HepG2 (cell line): ENCODE data around the gene SIN3A. TPM values are rescaled to one million over a fixed set of nuclear protein-coding genes. Genes with fewer than 3 reads are reported as not detected.

Experiments
- ARNTL ChIP-seq: sonication (generic); formaldehyde crosslinking; IDR thresholded peaks from 2 replicates; pipeline ENCODE4 v1.4.0; 2020; ENCODE audit warnings: mild to moderate bottlenecking, missing genetic modification reagents
- CHD2 ChIP-seq: IDR thresholded peaks from 2 replicates; pipeline ENCODE4 v1.6.1; 2011; ENCODE audit warnings: low read depth, low read length, improper control_type of control experiment
- KDM2A ChIP-seq: sonication (generic); formaldehyde crosslinking; IDR thresholded peaks from 2 replicates; pipeline ENCODE4 v1.4.0; 2020; ENCODE audit warnings: low read depth, missing genetic modification reagents, borderline replicate concordance
- PHF21A ChIP-seq: sonication (generic); formaldehyde crosslinking; IDR thresholded peaks from 2 replicates; pipeline ENCODE4 v1.5.0; 2020; ENCODE audit warnings: mild to moderate bottlenecking, missing genetic modification reagents
- POLR2AphosphoS2 ChIP-seq: IDR thresholded peaks from 2 replicates; pipeline ENCODE4 v1.6.1; 2011; ENCODE audit warnings: low read depth, low read length, improper control_type of control experiment
- SIX4 ChIP-seq: sonication (generic); formaldehyde crosslinking; IDR thresholded peaks from 2 replicates; pipeline ENCODE4 v1.4.0; 2020; ENCODE audit warnings: missing genetic modification reagents
- ZC3H4 ChIP-seq: sonication (generic); formaldehyde crosslinking; IDR thresholded peaks from 2 replicates; pipeline ENCODE4 v1.4.0; 2020; ENCODE audit warnings: missing genetic modification reagents, borderline replicate concordance
- ZFP37 ChIP-seq: sonication (generic); formaldehyde crosslinking; IDR thresholded peaks from 2 replicates; pipeline ENCODE4 v1.4.0; 2020; ENCODE audit warnings: missing genetic modification reagents, borderline replicate concordance
- ZKSCAN5 ChIP-seq: sonication (generic); formaldehyde crosslinking; IDR thresholded peaks from 2 replicates; pipeline ENCODE4 v1.5.1; 2020; ENCODE audit warnings: mild to moderate bottlenecking, missing genetic modification reagents
- ZNF17 ChIP-seq: sonication (generic); formaldehyde crosslinking; IDR thresholded peaks from 2 replicates; pipeline ENCODE4 v1.5.0; 2020; ENCODE audit warnings: mild to moderate bottlenecking, missing genetic modification reagents
- ZNF224 ChIP-seq: sonication (generic); formaldehyde crosslinking; IDR thresholded peaks from 2 replicates; pipeline ENCODE4 v1.5.0; 2020; ENCODE audit warnings: mild to moderate bottlenecking, missing genetic modification reagents
- ZNF790 ChIP-seq: sonication (generic); formaldehyde crosslinking; IDR thresholded peaks from 2 replicates; pipeline ENCODE4 v1.8.0; 2022; ENCODE audit warnings: missing genetic modification reagents, mild to moderate bottlenecking, borderline replicate concordance
- ZSCAN5A ChIP-seq: sonication (generic); formaldehyde crosslinking; IDR thresholded peaks from 2 replicates; pipeline ENCODE4 v1.8.0; 2022; ENCODE audit warnings: mild to moderate bottlenecking, missing genetic modification reagents, borderline replicate concordance
- polyA plus RNA-seq, 8 experiments: library from polyadenylated mRNA; depleted of rRNA in 3 of 8; stranded (reverse) in 7 of 8; unstranded in 1 of 8; fragments of >200 nt; fragmentation: Illumina TruSeq in 4 of 8; extraction: Trizol in 4 of 8; gene quantifications; 2 replicates each; pipeline versions ENCODE4 v1.2.1 to v1.2.3, GENCODE V29; 2011 to 2016; ENCODE audit warnings: low read depth in 4 of 8, missing spikeins in 1 of 8, mixed read lengths in 1 of 8; ENCODE audit not compliant: insufficient read depth in 1 of 8
- total RNA-seq, 5 experiments: library from RNA; depleted of rRNA; stranded (reverse); fragments of >200 nt; fragmentation: Illumina TruSeq; extraction: Trizol; gene quantifications; 2 replicates each; pipeline ENCODE4 v1.2.3, GENCODE V29; 2016; ENCODE audit warnings: low read depth in 1 of 5
- TF ChIP-seq, protein P1 (sequence below): sonication (generic); formaldehyde crosslinking; IDR thresholded peaks from 2 replicates; pipeline ENCODE4 v1.4.0; 2020; ENCODE audit warnings: mild to moderate bottlenecking, missing genetic modification reagents, borderline replicate concordance
- TF ChIP-seq, protein P2 (sequence below), 2 experiments: fragments of 450-650 bp in 1 of 2; sonication (generic) in 1 of 2; formaldehyde crosslinking in 1 of 2; IDR thresholded peaks; 2 replicates each; pipeline versions ENCODE4 v1.6.1 to v1.8.0; 2016 to 2022; ENCODE audit warnings: antibody characterized with exemption in 1 of 2, mild to moderate bottlenecking in 1 of 2, missing genetic modification reagents in 1 of 2

Gene SIN3A
- total and polyA plus RNA-seq, 2 of the 13 experiments (the other 11 are each of a cell fraction or from before 2014, with no cell fraction given), result 16.1 to 28.1 TPM

- no peak; the same call in 1 of the 2 replicates for TF ChIP-seq PHF21A (CRISPR knock-in tag)
- TF ChIP-seq, protein P1, sequence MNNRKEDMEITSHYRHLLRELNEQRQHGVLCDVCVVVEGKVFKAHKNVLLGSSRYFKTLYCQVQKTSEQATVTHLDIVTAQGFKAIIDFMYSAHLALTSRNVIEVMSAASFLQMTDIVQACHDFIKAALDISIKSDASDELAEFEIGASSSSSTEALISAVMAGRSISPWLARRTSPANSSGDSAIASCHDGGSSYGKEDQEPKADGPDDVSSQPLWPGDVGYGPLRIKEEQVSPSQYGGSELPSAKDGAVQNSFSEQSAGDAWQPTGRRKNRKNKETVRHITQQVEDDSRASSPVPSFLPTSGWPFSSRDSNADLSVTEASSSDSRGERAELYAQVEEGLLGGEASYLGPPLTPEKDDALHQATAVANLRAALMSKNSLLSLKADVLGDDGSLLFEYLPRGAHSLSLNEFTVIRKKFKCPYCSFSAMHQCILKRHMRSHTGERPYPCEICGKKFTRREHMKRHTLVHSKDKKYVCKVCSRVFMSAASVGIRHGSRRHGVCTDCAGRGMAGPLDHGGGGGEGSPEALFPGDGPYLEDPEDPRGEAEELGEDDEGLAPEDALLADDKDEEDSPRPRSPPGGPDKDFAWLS, result 0 out of 2 replicates have a peak, but pooled peaks have one; percentile 82
- no peak for TF ChIP-seq ZNF790 (CRISPR knock-in tag)
- peak; percentile 70 for TF ChIP-seq POLR2AphosphoS2
- TF ChIP-seq, protein P2, sequence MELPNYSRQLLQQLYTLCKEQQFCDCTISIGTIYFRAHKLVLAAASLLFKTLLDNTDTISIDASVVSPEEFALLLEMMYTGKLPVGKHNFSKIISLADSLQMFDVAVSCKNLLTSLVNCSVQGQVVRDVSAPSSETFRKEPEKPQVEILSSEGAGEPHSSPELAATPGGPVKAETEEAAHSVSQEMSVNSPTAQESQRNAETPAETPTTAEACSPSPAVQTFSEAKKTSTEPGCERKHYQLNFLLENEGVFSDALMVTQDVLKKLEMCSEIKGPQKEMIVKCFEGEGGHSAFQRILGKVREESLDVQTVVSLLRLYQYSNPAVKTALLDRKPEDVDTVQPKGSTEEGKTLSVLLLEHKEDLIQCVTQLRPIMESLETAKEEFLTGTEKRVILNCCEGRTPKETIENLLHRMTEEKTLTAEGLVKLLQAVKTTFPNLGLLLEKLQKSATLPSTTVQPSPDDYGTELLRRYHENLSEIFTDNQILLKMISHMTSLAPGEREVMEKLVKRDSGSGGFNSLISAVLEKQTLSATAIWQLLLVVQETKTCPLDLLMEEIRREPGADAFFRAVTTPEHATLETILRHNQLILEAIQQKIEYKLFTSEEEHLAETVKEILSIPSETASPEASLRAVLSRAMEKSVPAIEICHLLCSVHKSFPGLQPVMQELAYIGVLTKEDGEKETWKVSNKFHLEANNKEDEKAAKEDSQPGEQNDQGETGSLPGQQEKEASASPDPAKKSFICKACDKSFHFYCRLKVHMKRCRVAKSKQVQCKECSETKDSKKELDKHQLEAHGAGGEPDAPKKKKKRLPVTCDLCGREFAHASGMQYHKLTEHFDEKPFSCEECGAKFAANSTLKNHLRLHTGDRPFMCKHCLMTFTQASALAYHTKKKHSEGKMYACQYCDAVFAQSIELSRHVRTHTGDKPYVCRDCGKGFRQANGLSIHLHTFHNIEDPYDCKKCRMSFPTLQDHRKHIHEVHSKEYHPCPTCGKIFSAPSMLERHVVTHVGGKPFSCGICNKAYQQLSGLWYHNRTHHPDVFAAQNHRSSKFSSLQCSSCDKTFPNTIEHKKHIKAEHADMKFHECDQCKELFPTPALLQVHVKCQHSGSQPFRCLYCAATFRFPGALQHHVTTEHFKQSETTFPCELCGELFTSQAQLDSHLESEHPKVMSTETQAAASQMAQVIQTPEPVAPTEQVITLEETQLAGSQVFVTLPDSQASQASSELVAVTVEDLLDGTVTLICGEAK (IDR thresholded peaks at IDR 0.05), result peak; percentile 89
- TF ChIP-seq, protein P2 (CRISPR knock-in tag; IDR thresholded peaks at IDR 0.05), result peak; percentile 39; the same call in 1 of the 2 replicates
- TF ChIP-seq ZFP37, result no peak
- peak; percentile 74; the same call in 1 of the 2 replicates for TF ChIP-seq ZSCAN5A (CRISPR knock-in tag)
- TF ChIP-seq ZNF224 (CRISPR knock-in tag), result no peak; the same call in 1 of the 2 replicates
- TF ChIP-seq ZC3H4 (CRISPR knock-in tag), result peak; percentile 88
- TF ChIP-seq SIX4 (CRISPR knock-in tag), result peak; percentile 31; the same call in 1 of the 2 replicates
- peak; percentile 94 for TF ChIP-seq KDM2A (CRISPR knock-in tag)
- TF ChIP-seq ZNF17, result no peak
- TF ChIP-seq CHD2, result peak; percentile 43; the same call in 1 of the 2 replicates
- peak; percentile 8 for TF ChIP-seq ARNTL (CRISPR knock-in tag)
- no peak for TF ChIP-seq ZKSCAN5
Observed at GRCh38 chr15:75367913-75368688, 83.4 kb downstream of the SIN3A start, which contains the start of gene MAN2C1 (continued).
